Diencephalon (tissue), 1 donor: ENCODE results near the gene THAP3. TPM values are rescaled to one million over a fixed set of nuclear protein-coding genes. Genes with fewer than 3 reads are reported as not detected.

ENCODE experiments used
- total RNA-seq: library from RNA; depleted of rRNA; stranded (reverse); fragments of >200 nt; gene quantifications from one replicate; pipeline ENCODE4 v1.2.3, GENCODE V29; 2014

THAP3 gene
- 20.1 TPM for total RNA-seq

DNA sequence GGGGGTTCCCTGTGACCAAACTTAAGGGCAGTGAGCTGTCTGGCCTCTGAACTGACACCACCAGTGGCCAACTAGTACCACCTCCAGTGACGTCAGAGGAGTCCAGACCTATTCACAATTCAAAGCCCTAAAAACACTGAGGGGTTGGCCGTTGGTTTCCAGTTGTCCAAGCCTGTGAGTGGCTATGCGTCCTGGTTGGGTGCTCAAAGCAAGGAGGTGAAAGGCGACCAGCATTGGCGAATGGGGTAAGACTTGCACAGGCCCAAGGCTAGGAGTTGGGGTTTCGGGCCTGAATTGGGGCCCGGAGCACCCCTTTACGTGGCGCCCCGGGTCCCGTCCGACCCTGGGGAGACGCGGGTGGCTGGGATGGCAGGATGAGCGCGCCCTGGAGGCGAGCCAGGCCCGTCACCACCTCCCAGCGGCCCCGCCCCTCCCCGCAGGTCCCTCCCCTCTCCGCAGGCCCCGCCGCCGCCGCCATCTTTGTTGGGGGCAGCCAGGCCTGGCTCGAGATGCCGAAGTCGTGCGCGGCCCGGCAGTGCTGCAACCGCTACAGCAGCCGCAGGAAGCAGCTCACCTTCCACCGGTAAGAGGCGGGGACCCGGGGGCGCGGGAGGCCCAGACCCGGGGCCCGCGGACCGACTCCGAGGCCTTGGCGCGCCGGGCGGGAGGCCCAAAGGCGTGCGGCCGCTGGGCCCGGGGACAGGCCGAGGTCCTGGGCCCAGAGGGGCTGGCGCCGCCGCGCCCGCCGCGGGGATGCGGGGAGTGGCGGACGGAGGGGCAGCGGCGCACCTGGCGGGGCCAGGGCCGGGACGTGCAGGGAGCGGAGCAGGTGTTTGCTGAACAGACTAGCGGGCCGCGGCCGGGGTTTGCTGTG, at the start of gene THAP3:
THAP3 (plus strand) TSS at position 159 of the 874 bp plus-strand sequence; CDS start at position 510, 351 bp downstream.

GRCh38 chr1:6579374-6580118, 45.1 kb upstream of the THAP3 start, which contains the start of gene ZBTB48:
TSS of gene ZBTB48 (plus strand) at chr1:6579994. CDS start at chr1:6580610, 616 bp downstream.

DNA sequence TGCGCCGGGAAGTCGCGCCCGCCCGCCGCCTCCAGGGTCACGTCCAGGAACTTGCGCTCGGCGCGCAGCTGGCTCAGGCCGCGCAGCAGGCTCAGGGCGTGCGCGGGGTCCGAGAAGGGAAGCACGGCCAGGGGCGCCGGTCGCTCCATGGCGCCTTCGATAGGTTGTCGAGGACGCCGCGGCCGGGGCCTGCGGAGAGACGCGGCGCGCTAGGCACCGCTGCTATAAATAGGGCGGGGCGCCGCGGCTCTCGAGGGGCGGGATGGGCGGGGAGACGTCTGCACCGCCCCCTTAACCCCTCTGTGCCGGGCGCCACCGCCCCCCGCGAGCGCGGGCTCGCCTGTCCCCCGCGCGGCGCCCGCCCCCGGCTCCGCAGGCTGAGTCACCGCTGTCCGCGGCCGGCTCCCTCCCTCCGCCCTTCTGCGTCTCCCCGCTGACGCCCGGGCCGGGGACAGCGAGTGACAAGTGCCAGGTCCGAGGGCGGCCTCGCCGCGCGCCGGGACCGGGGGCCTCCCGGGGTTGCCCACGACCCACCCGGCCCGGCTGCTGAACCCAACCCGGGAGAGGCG, 21.9 kb upstream of the THAP3 start, which contains the start of gene KLHL21:
KLHL21 (minus strand) TSS at position 201 of the 569 bp plus-strand sequence; CDS start at position 149, 52 bp downstream.

GRCh38 chr1:6613361-6614018, 11.2 kb upstream of the THAP3 start, which contains the start of gene PHF13:
TSS of gene PHF13 (plus strand) at chr1:6613731. CDS start at chr1:6614067, 336 bp downstream.

Other genes starting within 250 kb of the THAP3 start
- 77.7 TPM for gene ACOT7, start 231.1 kb upstream of the THAP3 start, total RNA-seq
- not detected for gene HES2, start 204.9 kb upstream of the THAP3 start, total RNA-seq
- gene ESPN, start 200.1 kb upstream of the THAP3 start, total RNA-seq = 0.92 TPM
- 11.8 TPM for gene TNFRSF25, start 158.7 kb upstream of the THAP3 start, total RNA-seq
- 23.1 TPM for gene PLEKHG5, start 133.2 kb upstream of the THAP3 start, total RNA-seq
- 33.7 TPM for gene NOL9, start 70.4 kb upstream of the THAP3 start, total RNA-seq
- not detected for gene TAS1R1, start 69.6 kb upstream of the THAP3 start, total RNA-seq
- 15.5 TPM for gene ZBTB48, start 44.9 kb upstream of the THAP3 start, total RNA-seq
- gene KLHL21, start 22.0 kb upstream of the THAP3 start, total RNA-seq = 9.9 TPM
- 15.0 TPM for gene PHF13, start 11.1 kb upstream of the THAP3 start, total RNA-seq
- 35.8 TPM for gene DNAJC11, start 76.9 kb downstream of the THAP3 start, total RNA-seq
- 185 TPM for gene CAMTA1, start 160.6 kb downstream of the THAP3 start, total RNA-seq